BLaER1 treated with 17β-estradiol and CSF1 and Interleukin-3, amounts not matched to agents 10 nM and 100 nM (cell line): ENCODE results near the gene ZNF423.

Experiments used
- H3K27ac ChIP-seq, 11 experiments: shearing (Covaris generic); formaldehyde crosslinking; 2 replicates each; pipeline ENCODE4 v1.8.1; 2022
- H3K27me3 ChIP-seq, 11 experiments: shearing (Covaris generic); formaldehyde crosslinking; 2 replicates each; pipeline ENCODE4 v1.8.1; 2022
- H3K36me3 ChIP-seq, 11 experiments: shearing (Covaris generic); formaldehyde crosslinking; 2 replicates each; pipeline ENCODE4 v1.8.1; 2022
- H3K4me1 ChIP-seq, 10 experiments: shearing (Covaris generic); formaldehyde crosslinking; 2 replicates each; pipeline ENCODE4 v1.8.1; 2022
- H3K4me2 ChIP-seq, 11 experiments: shearing (Covaris generic); formaldehyde crosslinking; 2 replicates each; pipeline ENCODE4 v1.8.1; 2022
- H3K4me3 ChIP-seq, 10 experiments: shearing (Covaris generic); formaldehyde crosslinking; 2 replicates each; pipeline ENCODE4 v1.8.1; 2022
- H3K9ac ChIP-seq, 11 experiments: shearing (Covaris generic); formaldehyde crosslinking; 2 replicates each; pipeline ENCODE4 v1.8.1; 2022
- H3K9me3 ChIP-seq, 11 experiments: shearing (Covaris generic); formaldehyde crosslinking; replicated peaks in 1 of 11; 2 replicates each; pipeline ENCODE4 v1.8.1; 2022
- H4K20me1 ChIP-seq, 11 experiments: shearing (Covaris generic); formaldehyde crosslinking; 2 replicates each; pipeline ENCODE4 v1.8.1; 2022
- Cebpa-rat ChIP-seq, 11 experiments: shearing (Covaris generic); IDR thresholded peaks; 2 replicates each; pipeline ENCODE4 v1.8.1; 2022

The ZNF423 gene

DNA sequence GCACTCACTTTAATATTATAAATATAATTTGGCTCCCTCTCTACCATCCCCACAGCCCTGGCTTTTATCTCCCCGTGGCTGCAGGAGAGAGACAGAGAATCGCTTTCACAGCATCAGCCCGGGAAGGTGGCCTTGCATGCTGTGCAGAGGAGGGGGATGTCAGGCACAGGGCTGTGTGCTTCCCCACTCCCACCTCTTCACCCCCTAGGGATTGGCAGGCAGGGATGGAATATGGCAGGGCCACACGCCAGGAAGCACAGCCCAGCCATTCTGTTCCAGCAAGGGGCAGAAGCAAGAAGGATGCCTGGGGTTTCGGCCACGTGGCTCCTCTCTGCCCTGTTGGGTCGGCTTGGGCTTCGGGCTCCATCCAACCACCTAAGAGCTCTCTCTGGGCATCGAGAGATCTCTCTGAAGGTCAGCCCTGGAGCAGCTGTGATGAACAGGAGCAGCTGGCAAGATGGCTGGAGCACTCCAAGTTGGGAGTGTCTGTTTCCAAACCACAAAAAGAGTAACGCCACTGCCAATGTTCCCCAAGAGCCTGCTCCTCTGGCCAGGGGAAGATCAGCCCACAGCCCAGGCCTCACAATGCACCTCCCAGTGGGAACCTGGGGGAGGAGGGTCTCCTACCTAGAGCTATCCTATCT is 259.1 kb downstream of the ZNF423 start:
- peak overlapping the region; percentile 60 to 87 (median 79) for H3K4me2 ChIP-seq
- no peaks in the 10 kb centered on the region for H3K9me3 ChIP-seq
- H4K20me1 ChIP-seq, result peaks cover 0 to 4% (median 0%) of the 10 kb centered on the region in 11 experiments; a peak in 1 of 22 replicates
- TF ChIP-seq Cebpa-rat (IDR thresholded peaks at IDR 0.05), result no peak
- peak overlapping the region in 10 of 11 experiments; percentile 17 to 75 (median 66); a peak in 18 of 22 replicates for H3K27ac ChIP-seq
- H3K4me1 ChIP-seq, result peaks cover 21 to 97% (median 80%) of the 10 kb centered on the region in 10 experiments
- H3K27me3 ChIP-seq, result no peaks in the 10 kb centered on the region
- peaks cover 0 to 4% (median 0%) of the 10 kb centered on the region in 11 experiments; a peak in 1 of 22 replicates for H3K36me3 ChIP-seq
- peak overlapping the region in 1 of 10 experiments; percentile 1; a peak in 1 of 20 replicates for H3K4me3 ChIP-seq
- H3K9ac ChIP-seq, result peak overlapping the region in 10 of 11 experiments; percentile 45 to 73 (median 61); a peak in 17 of 22 replicates

DNA sequence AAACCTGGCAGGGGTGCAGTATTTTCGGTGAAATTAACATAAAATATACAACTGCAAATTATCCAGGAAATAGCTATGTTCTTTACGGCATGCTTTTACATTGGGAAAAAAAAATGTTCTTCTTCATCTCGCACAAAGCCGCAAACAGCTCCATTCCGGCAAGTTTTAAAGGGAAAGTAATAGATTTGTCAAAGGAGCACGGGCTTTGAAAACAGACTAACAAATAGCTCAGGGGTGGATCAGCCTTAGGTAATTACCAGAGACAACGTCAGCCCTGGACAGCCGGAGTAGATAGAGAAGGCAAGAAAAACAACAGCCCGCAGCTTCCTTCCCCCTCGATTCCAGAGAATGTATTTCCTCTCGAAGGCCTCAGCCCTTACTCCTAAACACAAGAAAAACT is 259.8 kb downstream of the ZNF423 start:
- peaks cover 0 to 4% (median 0%) of the 10 kb centered on the region in 11 experiments; a peak in 1 of 22 replicates for H3K36me3 ChIP-seq
- peak overlapping the region; percentile 1 to 58 (median 25); a peak in 9 of 20 replicates for H3K4me3 ChIP-seq
- H3K27ac ChIP-seq, result peak overlapping the region; percentile 17 to 75 (median 66); a peak in 18 of 22 replicates
- H3K4me1 ChIP-seq, result peaks cover 21 to 97% (median 80%) of the 10 kb centered on the region in 10 experiments
- TF ChIP-seq Cebpa-rat (IDR thresholded peaks at IDR 0.05), result no peak
- H3K4me2 ChIP-seq, result peak overlapping the region; percentile 60 to 87 (median 79)
- H3K9ac ChIP-seq, result peak overlapping the region; percentile 45 to 74 (median 63); a peak in 21 of 22 replicates
- no peaks in the 10 kb centered on the region for H3K27me3 ChIP-seq
- H4K20me1 ChIP-seq, result no peaks in the 10 kb centered on the region
- H3K9me3 ChIP-seq, result no peaks in the 10 kb centered on the region

DNA sequence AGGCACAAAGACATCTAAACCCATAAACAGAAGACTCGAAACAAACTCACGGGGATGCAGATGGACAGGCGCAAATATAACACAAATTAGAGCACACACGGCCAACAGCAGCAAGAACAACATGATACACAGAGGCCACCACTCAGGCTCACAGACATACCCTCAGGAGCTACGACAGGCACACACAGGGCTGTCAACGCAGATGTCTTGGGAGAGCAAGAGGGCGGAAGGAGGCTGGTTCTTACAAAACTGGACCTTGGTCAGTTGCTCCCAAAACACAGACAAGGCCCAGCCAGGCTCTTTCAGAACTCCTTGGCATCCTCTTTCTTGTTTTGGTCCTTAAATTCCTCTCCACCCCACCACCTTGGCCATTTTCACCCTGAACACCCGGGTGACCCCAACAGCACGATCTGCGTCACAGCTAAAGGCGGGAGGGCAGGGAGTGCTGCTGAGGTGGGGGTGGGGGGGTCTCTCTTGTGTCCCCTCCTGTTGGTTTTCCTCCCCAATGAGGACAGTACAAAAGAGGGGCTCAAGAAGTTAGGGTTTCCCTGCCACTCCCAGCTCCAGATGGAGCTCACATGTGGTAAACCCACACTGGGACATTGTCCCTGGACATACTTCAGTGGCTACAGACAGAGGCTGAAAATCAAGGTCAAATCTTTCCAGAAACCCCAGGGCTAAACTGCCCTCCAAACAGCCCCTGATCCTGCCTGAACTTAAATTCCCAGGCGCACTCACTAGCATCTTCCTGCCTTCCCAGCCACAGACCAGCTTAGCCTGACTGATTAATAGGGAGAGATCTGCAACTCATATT is 261.0 kb downstream of the ZNF423 start:
- peak overlapping the region in 10 of 11 experiments; percentile 60 to 87 (median 78); a peak in 19 of 22 replicates for H3K4me2 ChIP-seq
- peaks cover 21 to 91% (median 80%) of the 10 kb centered on the region in 10 experiments for H3K4me1 ChIP-seq
- H3K36me3 ChIP-seq, result no peaks in the 10 kb centered on the region
- H3K27me3 ChIP-seq, result no peaks in the 10 kb centered on the region
- H3K9me3 ChIP-seq, result no peaks in the 10 kb centered on the region
- peak overlapping the region in 7 of 11 experiments; percentile 7 to 39 (median 24); a peak in 5 of 22 replicates for H3K9ac ChIP-seq
- no peak overlapping the region for H3K4me3 ChIP-seq
- peak overlapping the region in 2 of 11 experiments; percentile 39 to 66; a peak in 5 of 22 replicates for H3K27ac ChIP-seq
- no peak for TF ChIP-seq Cebpa-rat (IDR thresholded peaks at IDR 0.05)
- H4K20me1 ChIP-seq, result 0 out of 22 replicates have a peak, but pooled peaks cover 0 to 7% (median 0%) of the 10 kb centered on the region in 11 experiments

- H3K36me3 ChIP-seq, result no peaks in the 10 kb centered on the region
- H3K9me3 ChIP-seq, result no peaks in the 10 kb centered on the region
- no peak overlapping the region; a peak in 1 of 22 replicates for H3K27ac ChIP-seq
- H3K4me3 ChIP-seq, result no peak overlapping the region
- H3K4me2 ChIP-seq, result peak overlapping the region in 9 of 11 experiments; percentile 31 to 87 (median 76); a peak in 17 of 22 replicates
- H3K4me1 ChIP-seq, result peaks cover 21 to 84% (median 79%) of the 10 kb centered on the region in 10 experiments
- no peaks in the 10 kb centered on the region for H3K27me3 ChIP-seq
- TF ChIP-seq Cebpa-rat (IDR thresholded peaks at IDR 0.05), result no peak
- H3K9ac ChIP-seq, result 0 out of 22 replicates have a peak overlapping the region, but pooled peaks of 1 of the 11 experiments have one; percentile 16
- H4K20me1 ChIP-seq, result 0 out of 22 replicates have a peak, but pooled peaks cover 0 to 7% (median 0%) of the 10 kb centered on the region in 11 experiments
Observed at GRCh38 chr16:49594153-49594552, 261.8 kb downstream of the ZNF423 start.

GRCh38 chr16:49593424-49594040 is 262.4 kb downstream of the ZNF423 start:
- H3K4me3 ChIP-seq, result no peak overlapping the region
- no peaks in the 10 kb centered on the region for H3K27me3 ChIP-seq
- peak overlapping the region in 9 of 11 experiments; percentile 31 to 87 (median 76); a peak in 17 of 22 replicates for H3K4me2 ChIP-seq
- H3K9me3 ChIP-seq, result no peaks in the 10 kb centered on the region; a peak in 1 of 22 replicates
- no peak for TF ChIP-seq Cebpa-rat (IDR thresholded peaks at IDR 0.05)
- H3K36me3 ChIP-seq, result no peaks in the 10 kb centered on the region
- H3K4me1 ChIP-seq, result peaks cover 21 to 83% (median 77%) of the 10 kb centered on the region in 10 experiments
- 0 out of 22 replicates have a peak, but pooled peaks cover 0 to 7% (median 0%) of the 10 kb centered on the region in 11 experiments for H4K20me1 ChIP-seq
- H3K27ac ChIP-seq, result no peak overlapping the region; a peak in 1 of 22 replicates
- peak overlapping the region in 1 of 11 experiments; percentile 16; a peak in 1 of 22 replicates for H3K9ac ChIP-seq

DNA sequence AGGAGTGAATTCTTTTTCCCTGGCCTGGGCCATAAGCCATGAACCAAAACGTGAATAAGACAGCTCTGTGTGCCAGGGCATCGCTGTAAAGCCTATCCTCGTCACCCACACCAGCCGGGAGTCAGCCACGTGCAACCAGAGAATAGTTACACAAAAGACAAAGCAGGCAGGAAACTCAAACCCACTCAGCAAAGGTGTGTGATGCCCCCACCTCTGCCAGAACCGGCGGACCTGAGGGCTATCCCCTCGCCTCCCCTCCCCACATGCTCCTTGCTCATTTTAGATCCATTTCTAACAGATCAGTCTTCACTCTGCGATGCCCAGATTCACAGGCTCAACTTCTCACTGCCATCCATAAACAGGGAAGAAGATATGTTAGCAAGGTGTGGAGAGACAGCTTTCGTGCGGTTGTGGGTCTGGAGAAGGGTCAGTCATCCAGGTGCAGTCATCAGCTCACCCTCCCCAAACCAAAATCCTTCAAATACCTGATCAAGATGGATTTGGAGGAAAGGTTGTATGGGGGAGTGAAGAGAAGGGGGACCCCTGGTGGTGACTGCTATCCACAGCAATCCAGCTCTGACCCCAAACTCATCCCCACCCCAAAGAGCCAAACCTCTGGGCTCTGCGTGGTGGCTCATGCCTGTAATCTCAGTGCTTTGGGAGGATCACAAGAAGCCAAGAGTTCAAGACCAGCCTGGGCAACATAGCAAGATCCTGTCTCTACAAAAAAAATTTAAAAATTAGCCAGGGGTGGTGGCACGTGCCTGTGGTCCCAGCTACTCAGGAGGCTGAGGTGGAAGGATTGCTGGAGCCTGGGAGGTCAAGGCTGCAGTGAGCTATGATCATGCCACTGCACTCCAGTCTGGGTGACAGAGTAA is 263.1 kb downstream of the ZNF423 start:
- no peaks in the 10 kb centered on the region for H3K27me3 ChIP-seq
- H3K4me1 ChIP-seq, result peaks cover 21 to 83% (median 73%) of the 10 kb centered on the region in 10 experiments
- H3K9ac ChIP-seq, result no peak overlapping the region
- peak overlapping the region in 1 of 11 experiments; percentile 13; a peak in 1 of 22 replicates for H3K27ac ChIP-seq
- TF ChIP-seq Cebpa-rat (IDR thresholded peaks at IDR 0.05), result no peak
- no peaks in the 10 kb centered on the region for H3K36me3 ChIP-seq
- peaks cover 0 to 7% (median 0%) of the 10 kb centered on the region in 11 experiments; a peak in 2 of 22 replicates for H4K20me1 ChIP-seq
- no peak overlapping the region for H3K4me3 ChIP-seq
- peak overlapping the region in 8 of 11 experiments; percentile 57 to 87 (median 78); a peak in 16 of 22 replicates for H3K4me2 ChIP-seq
- no peaks in the 10 kb centered on the region; a peak in 1 of 22 replicates for H3K9me3 ChIP-seq

DNA sequence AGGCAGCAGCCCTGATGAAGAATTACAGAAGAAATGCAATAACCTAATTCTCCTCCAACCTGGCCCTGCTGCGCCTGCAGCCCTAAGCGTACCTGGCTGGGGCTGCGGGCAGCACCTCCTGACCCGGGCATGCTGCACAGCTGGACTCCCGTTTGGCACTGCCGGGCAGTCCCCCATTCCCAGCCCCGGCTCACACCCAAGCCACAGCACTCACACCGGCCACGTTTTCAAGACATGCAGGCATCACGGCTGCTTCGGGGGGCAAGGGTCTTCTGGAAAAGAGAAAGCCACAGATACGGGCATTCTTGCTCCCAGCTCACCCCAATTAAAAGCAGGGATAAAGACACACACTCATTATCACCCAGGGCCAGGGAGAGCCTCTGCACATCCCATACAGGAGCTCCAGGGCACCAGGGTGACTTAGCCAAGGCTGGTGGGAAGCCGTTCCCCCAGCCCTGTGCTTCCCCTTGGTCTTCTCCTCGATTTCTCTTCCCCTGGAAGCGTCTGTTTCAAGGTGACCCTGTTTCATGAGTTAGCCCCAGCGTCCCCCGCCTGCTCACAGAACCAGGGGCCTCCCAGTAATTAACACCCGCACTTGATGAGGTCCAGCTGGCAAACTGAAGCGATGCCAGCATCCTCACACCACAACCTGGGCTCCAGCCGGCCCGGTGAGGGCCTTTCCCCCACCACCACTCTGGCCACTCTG is 265.6 kb downstream of the ZNF423 start:
- no peak overlapping the region for H3K4me3 ChIP-seq
- H3K4me2 ChIP-seq, result 0 out of 22 replicates have a peak overlapping the region, but pooled peaks of 1 of the 11 experiments have one; percentile 3
- H4K20me1 ChIP-seq, result peaks cover 0 to 7% (median 0%) of the 10 kb centered on the region in 11 experiments; a peak in 2 of 22 replicates
- no peak overlapping the region for H3K27ac ChIP-seq
- H3K36me3 ChIP-seq, result no peaks in the 10 kb centered on the region; a peak in 1 of 22 replicates
- H3K9me3 ChIP-seq, result no peaks in the 10 kb centered on the region; a peak in 1 of 22 replicates
- H3K27me3 ChIP-seq, result no peaks in the 10 kb centered on the region
- no peak overlapping the region for H3K9ac ChIP-seq
- peaks cover 3 to 66% (median 49%) of the 10 kb centered on the region in 10 experiments; a peak in 19 of 20 replicates for H3K4me1 ChIP-seq
- no peak for TF ChIP-seq Cebpa-rat (IDR thresholded peaks at IDR 0.05)
